ENCODE measurements around the gene NCOR1. TPM values are rescaled to one million over a fixed set of nuclear protein-coding genes. Genes with fewer than 3 reads are reported as not detected.
A peak's percentile ranks its signal among the peaks of the same experiment; 100 is the strongest.
"Not testable (repeated sequence)": the region's sequence is repeated elsewhere in the genome, so short reads cannot be mapped to it uniquely, and the experiment has no call there.

Gene NCOR1
- total RNA-seq, 1 donor from 2014 or later: 139 TPM

- DNase-seq (ENCODE audit: low spot score): no peak
Measured at GRCh38 chr17:16148596-16148995, 66.7 kb downstream of the NCOR1 start.

- not testable (repeated sequence) for DNase-seq (ENCODE audit: low spot score)
Measured at GRCh38 chr17:16145319-16145890, 69.9 kb downstream of the NCOR1 start.

GRCh38 chr17:16141685-16142084 is 73.6 kb downstream of the NCOR1 start:
- no peak for DNase-seq (ENCODE audit: low spot score)

- no peak for DNase-seq (ENCODE audit: low spot score)
Measured at GRCh38 chr17:16140854-16141253, 74.5 kb downstream of the NCOR1 start.

- DNase-seq (ENCODE audit: low spot score): no peak
Measured at GRCh38 chr17:16135461-16135860, 79.9 kb downstream of the NCOR1 start.

- DNase-seq (ENCODE audit: low spot score): no peak
Measured at GRCh38 chr17:16131593-16131992, 83.7 kb downstream of the NCOR1 start.

- DNase-seq (ENCODE audit: low spot score): no peak
Measured at GRCh38 chr17:16129441-16130205, 85.7 kb downstream of the NCOR1 start.

GRCh38 chr17:16123531-16123930 is 91.8 kb downstream of the NCOR1 start:
- no peak for DNase-seq (ENCODE audit: low spot score)

GRCh38 chr17:16122697-16123434 is 92.5 kb downstream of the NCOR1 start:
- no peak for DNase-seq (ENCODE audit: low spot score)

- DNase-seq (ENCODE audit: low spot score): no peak
Measured at GRCh38 chr17:16121915-16122314, 93.4 kb downstream of the NCOR1 start.

- no peak for DNase-seq (ENCODE audit: low spot score)
Measured at GRCh38 chr17:16120937-16121336, 94.4 kb downstream of the NCOR1 start.

- no peak for DNase-seq (ENCODE audit: low spot score)
Measured at GRCh38 chr17:16117149-16117548, 98.2 kb downstream of the NCOR1 start.

GRCh38 chr17:16115077-16115698 is 100.1 kb downstream of the NCOR1 start:
- DNase-seq (ENCODE audit: low spot score): not testable (repeated sequence)

- DNase-seq (ENCODE audit: low spot score): no peak
Measured at GRCh38 chr17:16108871-16109270, 106.5 kb downstream of the NCOR1 start.

GRCh38 chr17:16108386-16108785 is 106.9 kb downstream of the NCOR1 start:
- no peak for DNase-seq (ENCODE audit: low spot score)

- no peak for DNase-seq (ENCODE audit: low spot score)
Measured at GRCh38 chr17:16107165-16107770, 108.1 kb downstream of the NCOR1 start.

- peak; percentile 39 for DNase-seq (ENCODE audit: low spot score)
Measured at GRCh38 chr17:16106161-16106891, 109.0 kb downstream of the NCOR1 start.

- no peak for DNase-seq (ENCODE audit: low spot score)
Measured at GRCh38 chr17:16104189-16104588, 111.1 kb downstream of the NCOR1 start.

GRCh38 chr17:16101440-16101839 is 113.9 kb downstream of the NCOR1 start:
- DNase-seq (ENCODE audit: low spot score): no peak

- no peak for DNase-seq (ENCODE audit: low spot score)
Measured at GRCh38 chr17:16100737-16101400, 114.5 kb downstream of the NCOR1 start.

- DNase-seq (ENCODE audit: low spot score): no peak
Measured at GRCh38 chr17:16091773-16092172, 123.6 kb downstream of the NCOR1 start.
